A549 (cell line): ENCODE data around the gene SLC28A1. TPM values are rescaled to one million over a fixed set of nuclear protein-coding genes. Genes with fewer than 3 reads are reported as not detected.

Experiments
- ATAC-seq, 2 experiments: fragments of 200-7000 bp in 1 of 2; fragments of >200 bp in 1 of 2; cut with Nextera tagmentation in 1 of 2; cut with Tn5 transposase in 1 of 2; 3 replicates each; pipeline versions ENCODE4 v1.8.0 to v1.9.1; 2018 to 2020; ENCODE audit warnings: mild to moderate bottlenecking in 1 of 2, moderate library complexity in 1 of 2
- CTCF ChIA-PET: fragments of 300-600 bp; sonication (Branson Sonifier 250); formaldehyde crosslinking; extraction: SDS; loops from one replicate; lab custom pipeline; 2021; ENCODE audit warnings: antibody characterized with exemption, inconsistent platforms; lab: Yijun Ruan, JAX
- POLR2A ChIA-PET: fragments of 350-600 bp; formaldehyde crosslinking; extraction: SDS; loops from one replicate; lab custom pipeline; 2021; ENCODE audit warnings: antibody characterized with exemption, inconsistent platforms; lab: Yijun Ruan, JAX
- DNase-seq, 2 experiments: peaks; one replicate each; pipeline versions ENCODE4 v3.0.0 to v3.0.0-alpha.2; 2011 to 2016; ENCODE audit warnings: low read depth in 1 of 2, low spot score in 1 of 2
- FAIRE-seq: peaks from 2 replicates; lab custom pipeline; 2011; peaks lifted over from hg19 to GRCh38; lab: Jason Lieb, UNC
- H3K27ac ChIP-seq, 2 experiments: fragments of >200 bp; sonication (Bioruptor Twin); formaldehyde crosslinking; 3 replicates each; pipeline ENCODE4 v1.5.1; 2016 to 2017
- H3K4me1 ChIP-seq: fragments of >200 bp; sonication (Bioruptor Twin); formaldehyde crosslinking; 3 replicates; pipeline ENCODE4 v1.6.1; 2016
- H3K4me2 ChIP-seq: fragments of >200 bp; sonication (Bioruptor Twin); formaldehyde crosslinking; 3 replicates; pipeline ENCODE4 v1.6.1; 2016
- H3K4me3 ChIP-seq: fragments of >200 bp; sonication (Bioruptor Twin); formaldehyde crosslinking; 3 replicates; pipeline ENCODE4 v1.5.1; 2016
- H3K9me3 ChIP-seq: fragments of >200 bp; sonication (Bioruptor Twin); formaldehyde crosslinking; 3 replicates; pipeline ENCODE4 v1.6.1; 2016
- CBX8 ChIP-seq: fragments of 200-600 bp; sonication (generic); IDR thresholded peaks from 2 replicates; pipeline ENCODE4 v1.6.1; 2016
- CHD2 ChIP-seq: fragments of 150-350 bp; IDR thresholded peaks from 2 replicates; pipeline ENCODE4 v1.6.1; 2014; ENCODE audit warnings: low read length; ENCODE audit not compliant: partially characterized antibody
- CTCF ChIP-seq: fragments of >200 bp; sonication (Bioruptor Twin); formaldehyde crosslinking; IDR thresholded peaks from 3 replicates; pipeline ENCODE4 v1.5.1; 2016
- ELK1 ChIP-seq: fragments of 150-350 bp; IDR thresholded peaks from 2 replicates; pipeline ENCODE4 v1.6.1; 2014; ENCODE audit warnings: low read depth, mild to moderate bottlenecking, low read length
- EP300 ChIP-seq, 2 experiments: fragments of >200 bp; sonication (Bioruptor Twin); formaldehyde crosslinking; IDR thresholded peaks; 2 replicates in 1 of 2; 3 replicates in 1 of 2; pipeline ENCODE4 v1.6.1; 2016 to 2017
- ESRRA ChIP-seq: fragments of 150-350 bp; IDR thresholded peaks from 2 replicates; pipeline ENCODE4 v1.6.1; 2014; ENCODE audit warnings: mild to moderate bottlenecking, low read length, borderline replicate concordance
- FOXS1 ChIP-seq: fragments of 250-450 bp; sonication (Bioruptor Pico); IDR thresholded peaks from 2 replicates; pipeline ENCODE4 v1.5.0; 2020; ENCODE audit warnings: mild to moderate bottlenecking, moderate library complexity
- GATA3 ChIP-seq: IDR thresholded peaks from 2 replicates; pipeline ENCODE4 v1.6.1; 2012; ENCODE audit warnings: borderline replicate concordance
- HDAC2 ChIP-seq: fragments of 200-600 bp; sonication (generic); IDR thresholded peaks from 2 replicates; pipeline ENCODE4 v1.6.1; 2016
- HEYL ChIP-seq: fragments of 250-450 bp; sonication (Bioruptor Pico); IDR thresholded peaks from 2 replicates; pipeline ENCODE4 v1.8.0; 2021; ENCODE audit warnings: mild to moderate bottlenecking, moderate library complexity
- HOXB5 ChIP-seq: fragments of 250-450 bp; sonication (Bioruptor Pico); IDR thresholded peaks from 2 replicates; pipeline ENCODE4 v1.5.0; 2020; ENCODE audit warnings: mild to moderate bottlenecking, moderate library complexity
- JUN ChIP-seq, 2 experiments: fragments of >200 bp; sonication (Bioruptor Twin); formaldehyde crosslinking; IDR thresholded peaks; 2 replicates in 1 of 2; 3 replicates in 1 of 2; pipeline ENCODE4 v1.6.1; 2016 to 2017
- JUNB ChIP-seq: fragments of >200 bp; sonication (Bioruptor Twin); formaldehyde crosslinking; IDR thresholded peaks from 2 replicates; pipeline ENCODE4 v1.6.1; 2016
- MAX ChIP-seq: IDR thresholded peaks from 2 replicates; pipeline ENCODE4 v1.6.1; 2012
- MYC ChIP-seq: IDR thresholded peaks from 2 replicates; pipeline ENCODE4 v1.6.1; 2012; ENCODE audit warnings: mild to moderate bottlenecking, inconsistent platforms, low read length, improper control_type of control experiment, borderline replicate concordance
- NFE2L2 ChIP-seq: fragments of 150-350 bp; conservative IDR thresholded peaks from 2 replicates; pipeline ENCODE4 v1.6.1; 2014; ENCODE audit warnings: low read length
- PHF8 ChIP-seq: fragments of 200-600 bp; sonication (generic); IDR thresholded peaks from 2 replicates; pipeline ENCODE4 v1.6.1; 2016; ENCODE audit warnings: low read depth, mild to moderate bottlenecking, antibody characterized with exemption, moderate library complexity, borderline replicate concordance
- POLR2A ChIP-seq: IDR thresholded peaks from 2 replicates; pipeline ENCODE4 v1.6.1; 2012; ENCODE audit warnings: mild to moderate bottlenecking, low read length
- RFX5 ChIP-seq: fragments of 450-650 bp; IDR thresholded peaks from 2 replicates; pipeline ENCODE4 v1.7.1; 2014; ENCODE audit warnings: antibody characterized with exemption, mild to moderate bottlenecking, moderate library complexity
- ZC3H11A ChIP-seq: fragments of 450-650 bp; IDR thresholded peaks from 2 replicates; pipeline ENCODE4 v1.6.1; 2014; ENCODE audit warnings: antibody characterized with exemption, mild to moderate bottlenecking
- ZNF302 ChIP-seq: fragments of 250-450 bp; sonication (Bioruptor Pico); IDR thresholded peaks from 2 replicates; pipeline ENCODE4 v1.9.0; 2021; ENCODE audit warnings: inconsistent platforms, mild to moderate bottlenecking, moderate library complexity
- ZSCAN20 ChIP-seq: fragments of 250-450 bp; sonication (Bioruptor Pico); IDR thresholded peaks from 2 replicates; pipeline ENCODE4 v1.8.0; 2022; ENCODE audit warnings: mild to moderate bottlenecking, moderate library complexity
- WGBS: methylation state at CpG from one replicate; pipeline ENCODE4 v1.1.6; 2017; ENCODE audit errors: missing lambda C conversion rate; 5-methylcytosine and 5-hydroxymethylcytosine counted together
- polyA plus RNA-seq, 4 experiments: library from polyadenylated mRNA; depleted of rRNA in 3 of 4; stranded (reverse); fragments of >200 nt; fragmentation: RNase III in 1 of 4; extraction: RNeasy Plus Mini Kit Qiagen cat#74134 plus additional on column Dnase treatment in 1 of 4; gene quantifications; 2 replicates in 3 of 4; 3 replicates in 1 of 4; pipeline ENCODE4 v1.2.3, GENCODE V29; 2011 to 2017
- TF ChIP-seq, protein P1 (sequence below): IDR thresholded peaks from 2 replicates; pipeline ENCODE4 v1.6.1; 2012; ENCODE audit warnings: low read depth, borderline replicate concordance
- TF ChIP-seq, protein P2 (sequence below): fragments of 450-650 bp; IDR thresholded peaks from 2 replicates; pipeline ENCODE4 v1.6.1; 2014; ENCODE audit warnings: antibody characterized with exemption
- TF ChIP-seq, protein P3 (sequence below): IDR thresholded peaks from 2 replicates; pipeline ENCODE4 v1.6.1; 2012
- TF ChIP-seq, protein P4 (sequence below): fragments of >200 bp; sonication (Bioruptor Twin); formaldehyde crosslinking; IDR thresholded peaks from 2 replicates; pipeline ENCODE4 v1.6.1; 2016

SLC28A1 gene
- polyA plus RNA-seq, 2 of the 4 experiments (the other 2 are of a cell fraction), result 0.06 to 0.13 TPM

DNA sequence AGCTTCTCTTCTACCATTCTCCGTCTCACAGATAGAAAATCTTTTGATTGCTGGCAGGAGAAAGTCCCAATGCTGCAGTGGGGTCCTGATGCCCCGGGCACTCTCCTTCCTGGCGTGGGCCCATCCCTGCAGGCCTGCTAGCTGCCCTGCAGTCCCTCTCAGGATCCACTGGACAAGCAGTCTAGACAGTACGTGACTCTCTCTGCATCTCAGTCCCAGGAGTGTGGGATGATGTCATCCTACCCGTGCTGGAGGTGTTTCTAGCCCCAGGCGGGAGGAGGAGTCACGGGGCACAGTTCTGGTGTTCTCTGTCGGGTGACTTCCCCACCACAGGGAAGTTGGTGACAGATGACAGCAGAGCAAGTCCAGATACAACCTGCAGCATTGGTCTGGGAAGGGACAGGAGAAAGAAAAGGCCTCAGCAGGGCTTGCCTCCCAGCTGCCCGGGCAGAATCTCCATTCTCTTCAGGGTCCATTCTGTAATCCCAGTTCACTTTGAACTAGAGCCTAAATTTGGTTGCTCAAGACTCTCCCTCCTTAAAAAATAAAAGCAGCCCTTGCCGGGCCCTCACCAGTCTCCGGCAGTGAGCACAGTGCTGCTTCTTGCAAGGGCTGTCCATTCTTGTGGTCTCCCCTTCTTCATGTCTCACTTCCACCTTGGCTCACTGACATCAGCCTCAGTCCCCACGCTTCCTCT, 30.6 kb downstream of the SLC28A1 start (continued):
- TF ChIP-seq, protein P1, sequence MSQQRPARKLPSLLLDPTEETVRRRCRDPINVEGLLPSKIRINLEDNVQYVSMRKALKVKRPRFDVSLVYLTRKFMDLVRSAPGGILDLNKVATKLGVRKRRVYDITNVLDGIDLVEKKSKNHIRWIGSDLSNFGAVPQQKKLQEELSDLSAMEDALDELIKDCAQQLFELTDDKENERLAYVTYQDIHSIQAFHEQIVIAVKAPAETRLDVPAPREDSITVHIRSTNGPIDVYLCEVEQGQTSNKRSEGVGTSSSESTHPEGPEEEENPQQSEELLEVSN, result no peak; the same call in 1 of the 2 replicates
- TF ChIP-seq ZC3H11A (no peak), MAX (peak; percentile 67), HDAC2 (no peak), FOXS1 (no peak), HOXB5 (CRISPR knock-in tag) (0 out of 2 replicates have a peak, but pooled peaks have one; percentile 20), JUNB (peak; percentile 56), RFX5 (peak; percentile 94), CBX8 (no peak), JUN (IDR thresholded peaks at IDR 0.05) (peak; percentile 73 to 74; a peak in 3 of 5 replicates), CTCF (no peak), ESRRA (no peak), EP300 (IDR thresholded peaks at IDR 0.05) (peak; percentile 34 to 61; a peak in 2 of 5 replicates), ZNF302 (no peak), ZSCAN20 (CRISPR knock-in tag) (no peak), POLR2A (peak; percentile 44; the same call in 1 of the 2 replicates)
- TF ChIP-seq, protein P2, sequence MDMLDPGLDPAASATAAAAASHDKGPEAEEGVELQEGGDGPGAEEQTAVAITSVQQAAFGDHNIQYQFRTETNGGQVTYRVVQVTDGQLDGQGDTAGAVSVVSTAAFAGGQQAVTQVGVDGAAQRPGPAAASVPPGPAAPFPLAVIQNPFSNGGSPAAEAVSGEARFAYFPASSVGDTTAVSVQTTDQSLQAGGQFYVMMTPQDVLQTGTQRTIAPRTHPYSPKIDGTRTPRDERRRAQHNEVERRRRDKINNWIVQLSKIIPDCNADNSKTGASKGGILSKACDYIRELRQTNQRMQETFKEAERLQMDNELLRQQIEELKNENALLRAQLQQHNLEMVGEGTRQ, result peak; percentile 66
- TF ChIP-seq, protein P3, sequence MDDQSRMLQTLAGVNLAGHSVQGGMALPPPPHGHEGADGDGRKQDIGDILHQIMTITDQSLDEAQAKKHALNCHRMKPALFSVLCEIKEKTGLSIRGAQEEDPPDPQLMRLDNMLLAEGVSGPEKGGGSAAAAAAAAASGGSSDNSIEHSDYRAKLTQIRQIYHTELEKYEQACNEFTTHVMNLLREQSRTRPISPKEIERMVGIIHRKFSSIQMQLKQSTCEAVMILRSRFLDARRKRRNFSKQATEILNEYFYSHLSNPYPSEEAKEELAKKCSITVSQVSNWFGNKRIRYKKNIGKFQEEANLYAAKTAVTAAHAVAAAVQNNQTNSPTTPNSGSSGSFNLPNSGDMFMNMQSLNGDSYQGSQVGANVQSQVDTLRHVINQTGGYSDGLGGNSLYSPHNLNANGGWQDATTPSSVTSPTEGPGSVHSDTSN, result peak; percentile 18; the same call in 1 of the 2 replicates

DNA sequence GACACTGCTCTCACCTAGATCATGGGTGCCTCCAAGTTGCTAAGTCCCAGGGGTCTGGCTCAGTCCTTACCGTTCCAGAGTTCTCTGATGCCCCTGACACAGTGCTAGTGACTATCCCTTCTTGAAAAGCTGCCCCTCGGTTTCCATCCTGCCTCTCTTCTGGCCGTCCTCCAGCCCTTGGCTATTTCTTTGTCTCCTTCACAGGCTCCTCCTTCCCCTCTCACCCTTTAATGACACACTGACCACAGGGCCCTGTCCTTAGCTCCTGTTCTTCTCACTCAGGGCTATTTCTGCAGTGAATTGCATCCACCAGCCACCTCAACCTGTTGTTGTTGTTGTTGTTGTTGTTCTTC, 31.1 kb downstream of the SLC28A1 start:
- WGBS, result 88% methylated on average over 3 of the region's 3 CpGs
- Histone ChIP-seq H3K4me3 (no peak overlapping the region), H3K27ac (peak overlapping the region; percentile 83 to 88), H3K4me2 (peak overlapping the region; percentile 68), H3K9me3 (peaks cover 8% of the 10 kb centered on the region; the same call in 2 of the 3 replicates), H3K4me1 (peaks cover 64% of the 10 kb centered on the region)
- POLR2A ChIA-PET, result no interaction called here
- ATAC-seq, result no peak
- CTCF ChIA-PET, result interaction anchor here (0.7 to 13.2 kb wide), 7 partner anchors 10 to 128 kb away, joined by 3 to 137 read pairs (median 3); no protein-coding TSS in a partner anchor
- no peak for TF ChIP-seq CBX8
- no peak for TF ChIP-seq CHD2
- no peak for TF ChIP-seq HDAC2
- no peak for TF ChIP-seq JUNB
- no peak for TF ChIP-seq NFE2L2
- no peak for TF ChIP-seq PHF8
- TF ChIP-seq GATA3, result no peak
- no peak for TF ChIP-seq ZSCAN20 (CRISPR knock-in tag)
- TF ChIP-seq HEYL (CRISPR knock-in tag), result no peak
- TF ChIP-seq, protein P4, sequence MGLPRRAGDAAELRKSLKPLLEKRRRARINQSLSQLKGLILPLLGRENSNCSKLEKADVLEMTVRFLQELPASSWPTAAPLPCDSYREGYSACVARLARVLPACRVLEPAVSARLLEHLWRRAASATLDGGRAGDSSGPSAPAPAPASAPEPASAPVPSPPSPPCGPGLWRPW, result no peak
- no peak for TF ChIP-seq ELK1
- no peak for TF ChIP-seq MYC
- DNase-seq, result no peak
- no peak for FAIRE-seq
